GM12874 (cell line): ENCODE data around the gene IDUA.

ENCODE experiments used
- CTCF ChIP-seq: IDR thresholded peaks from 2 replicates; pipeline ENCODE4 v1.5.1; 2011; ENCODE audit warnings: low read depth, mild to moderate bottlenecking, control low read depth, low read length, moderate library complexity; ENCODE audit not compliant: insufficient read depth

IDUA gene

GRCh38 chr4:954211-955020 lies 32.4 kb upstream of the IDUA start:
- no peak for TF ChIP-seq CTCF

DNA sequence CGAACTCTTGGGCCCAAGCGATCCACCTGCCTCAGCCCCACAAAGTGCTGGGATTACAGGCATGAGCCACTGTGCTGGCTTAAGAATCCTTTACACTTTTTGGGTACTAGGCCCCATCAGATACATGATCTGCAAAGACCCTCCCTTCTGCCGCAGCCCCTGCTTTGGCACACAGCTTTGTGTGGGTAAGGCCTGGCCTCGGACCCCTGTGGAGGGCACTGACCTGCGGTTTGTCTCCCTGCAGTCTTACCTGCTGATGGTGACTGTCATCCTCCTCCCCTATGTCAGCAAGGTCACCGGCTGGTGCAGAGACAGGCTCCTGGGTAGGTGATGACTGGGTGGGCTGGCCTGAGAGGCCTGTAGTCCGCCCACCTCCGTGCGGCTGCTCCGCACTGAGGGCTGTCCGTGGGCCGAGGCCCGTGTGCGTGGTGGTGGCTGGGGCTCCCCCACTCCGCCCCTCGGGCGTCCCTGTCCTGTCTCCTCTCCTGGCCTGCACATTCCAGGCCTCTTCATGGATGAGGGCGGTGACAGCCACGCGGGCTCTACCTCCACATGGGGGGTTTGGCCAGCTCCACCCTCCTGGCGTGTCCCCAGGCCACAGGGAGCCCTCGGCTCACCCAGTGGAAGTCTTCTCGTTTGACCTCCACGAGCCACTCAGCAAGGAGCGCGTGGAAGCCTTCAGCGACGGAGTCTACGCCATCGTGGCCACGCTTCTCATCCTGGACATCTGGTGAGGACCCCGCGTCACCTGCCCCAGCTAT lies 31.5 kb upstream of the IDUA start:
- no peak for TF ChIP-seq CTCF

- TF ChIP-seq CTCF = no peak
These were observed 30.9 kb upstream of the IDUA start for GRCh38 chr4:955931-956381.

DNA sequence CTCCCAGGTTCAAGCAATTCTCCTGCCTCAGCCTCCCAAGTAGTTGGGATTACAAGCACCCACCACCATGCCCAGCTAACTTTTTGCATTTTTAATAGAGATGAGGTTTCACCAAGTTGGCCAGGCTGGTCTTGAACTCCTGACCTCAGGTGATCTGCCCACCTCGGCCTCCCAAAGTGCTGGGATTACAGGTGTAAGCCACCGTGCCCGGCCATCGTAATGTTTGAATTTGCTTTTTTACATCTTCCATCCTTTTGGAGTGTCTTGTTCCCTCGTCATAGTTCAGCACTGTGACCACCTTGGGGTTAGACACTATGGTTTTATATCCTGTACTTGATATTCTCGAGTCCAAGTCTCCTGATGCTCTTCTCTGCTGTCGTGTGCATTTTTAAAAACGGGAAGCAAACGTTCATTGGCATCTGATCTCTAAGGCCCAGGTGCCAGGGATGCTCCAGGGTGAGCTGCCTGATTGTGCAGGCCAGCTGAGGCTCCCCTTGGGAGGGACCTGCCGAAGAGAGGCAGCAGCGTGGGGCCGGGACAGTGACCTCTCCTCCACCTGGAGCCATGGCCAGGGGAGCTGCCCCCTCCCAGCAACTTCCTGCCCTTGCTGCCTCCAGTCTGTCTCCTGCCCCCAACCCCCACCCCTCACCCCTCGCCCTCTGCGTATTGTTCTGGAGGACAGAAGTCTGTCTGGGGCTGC lies 30.2 kb upstream of the IDUA start:
- no peak for TF ChIP-seq CTCF

DNA sequence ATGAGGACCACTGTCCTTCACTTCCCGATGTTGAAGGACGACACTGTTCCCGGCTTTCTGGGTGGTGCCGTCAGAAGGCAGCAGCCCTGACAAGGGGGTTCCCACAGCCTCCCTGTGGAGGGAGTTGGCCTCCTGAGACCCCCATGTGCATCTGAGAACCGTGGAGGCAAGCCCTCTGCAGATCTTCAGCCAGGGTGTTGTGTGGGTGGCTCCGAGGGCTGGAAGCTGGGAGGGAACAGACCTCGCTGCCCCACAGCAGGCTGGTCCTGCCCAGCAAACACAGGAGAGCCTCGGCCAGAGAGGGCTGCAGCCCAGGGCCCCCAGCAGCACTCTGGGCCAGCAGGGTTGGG lies 29.6 kb upstream of the IDUA start:
- TF ChIP-seq CTCF = no peak

DNA sequence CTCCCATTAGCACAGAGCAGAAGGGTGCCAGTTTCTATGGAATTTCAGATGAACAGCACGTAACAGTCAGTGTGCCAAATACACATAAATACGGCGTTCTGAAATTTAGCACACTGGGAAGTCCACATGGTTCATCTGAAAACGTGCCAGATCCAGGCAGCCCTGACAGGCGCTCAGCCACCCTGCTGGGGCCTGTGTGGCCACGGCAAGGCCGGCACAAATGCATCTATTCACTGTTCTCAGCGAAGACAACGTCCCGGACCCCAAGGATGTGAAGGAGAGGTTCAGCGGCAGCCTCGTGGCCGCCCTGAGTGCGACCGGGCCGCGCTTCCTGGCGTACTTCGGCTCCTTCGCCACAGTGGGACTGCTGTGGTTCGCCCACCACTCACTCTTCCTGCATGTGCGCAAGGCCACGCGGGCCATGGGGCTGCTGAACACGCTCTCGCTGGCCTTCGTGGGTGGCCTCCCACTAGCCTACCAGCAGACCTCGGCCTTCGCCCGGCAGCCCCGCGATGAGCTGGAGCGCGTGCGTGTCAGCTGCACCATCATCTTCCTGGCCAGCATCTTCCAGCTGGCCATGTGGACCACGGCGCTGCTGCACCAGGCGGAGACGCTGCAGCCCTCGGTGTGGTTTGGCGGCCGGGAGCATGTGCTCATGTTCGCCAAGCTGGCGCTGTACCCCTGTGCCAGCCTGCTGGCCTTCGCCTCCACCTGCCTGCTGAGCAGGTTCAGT lies 29.1 kb upstream of the IDUA start:
- no peak for TF ChIP-seq CTCF

- no peak for TF ChIP-seq CTCF
These were observed 28.6 kb upstream of the IDUA start for GRCh38 chr4:958314-958665.
